HepG2 (cell line): ENCODE results near the gene MTX1. TPM values are rescaled to one million over a fixed set of nuclear protein-coding genes. Genes with fewer than 3 reads are reported as not detected.
A peak's percentile ranks its signal among the peaks of the same experiment; 100 is the strongest.

Source experiments
- ARNTL ChIP-seq: sonication (generic); formaldehyde crosslinking; IDR thresholded peaks from 2 replicates; pipeline ENCODE4 v1.4.0; 2020; ENCODE audit warnings: mild to moderate bottlenecking, missing genetic modification reagents
- BRD4 ChIP-seq: sonication (generic); formaldehyde crosslinking; IDR thresholded peaks from 2 replicates; pipeline ENCODE4 v1.4.0; 2020; ENCODE audit warnings: missing genetic modification reagents
- IRF9 ChIP-seq: sonication (generic); formaldehyde crosslinking; IDR thresholded peaks from 2 replicates; pipeline ENCODE4 v1.8.0; 2022; ENCODE audit warnings: missing genetic modification reagents, mild to moderate bottlenecking, borderline replicate concordance
- MYC ChIP-seq: sonication (generic); formaldehyde crosslinking; IDR thresholded peaks from 2 replicates; pipeline ENCODE4 v1.9.0; 2021; ENCODE audit warnings: missing genetic modification reagents, borderline replicate concordance
- NCOR1 ChIP-seq: fragments of 200-600 bp; sonication (generic); IDR thresholded peaks from 2 replicates; pipeline ENCODE4 v1.7.0; 2017; ENCODE audit warnings: antibody characterized with exemption, low read length, borderline replicate concordance
- NR2F6 ChIP-seq, 2 experiments: IDR thresholded peaks; 2 replicates each; pipeline ENCODE4 v1.6.1; 2016; ENCODE audit warnings: antibody characterized with exemption in 1 of 2, mild to moderate bottlenecking in 1 of 2
- RFXAP ChIP-seq: sonication (generic); formaldehyde crosslinking; IDR thresholded peaks from 2 replicates; pipeline ENCODE4 v1.4.0; 2020; ENCODE audit warnings: missing genetic modification reagents, borderline replicate concordance
- SP5 ChIP-seq: IDR thresholded peaks from 2 replicates; pipeline ENCODE4 v1.6.1; 2016; ENCODE audit warnings: low read depth, borderline replicate concordance
- SPEN ChIP-seq: sonication (generic); formaldehyde crosslinking; IDR thresholded peaks from 2 replicates; pipeline ENCODE4 v1.5.1; 2020; ENCODE audit warnings: low read depth, mild to moderate bottlenecking, missing genetic modification reagents
- TBX2 ChIP-seq: sonication (generic); formaldehyde crosslinking; IDR thresholded peaks from 2 replicates; pipeline ENCODE4 v1.5.0; 2020; ENCODE audit warnings: missing genetic modification reagents, mild to moderate bottlenecking, borderline replicate concordance
- ZFP36L2 ChIP-seq: sonication (generic); formaldehyde crosslinking; IDR thresholded peaks from 2 replicates; pipeline ENCODE4 v1.4.0; 2020; ENCODE audit warnings: missing genetic modification reagents
- ZFY ChIP-seq: sonication (generic); formaldehyde crosslinking; IDR thresholded peaks from 2 replicates; pipeline ENCODE4 v1.4.0; 2020; ENCODE audit warnings: missing genetic modification reagents
- ZNF766 ChIP-seq: sonication (generic); formaldehyde crosslinking; IDR thresholded peaks from 2 replicates; pipeline ENCODE4 v1.5.0; 2020; ENCODE audit warnings: missing genetic modification reagents, borderline replicate concordance
- ZNF788 ChIP-seq: sonication (generic); formaldehyde crosslinking; IDR thresholded peaks from 2 replicates; pipeline ENCODE4 v1.5.0; 2020; ENCODE audit warnings: mild to moderate bottlenecking, missing genetic modification reagents, borderline replicate concordance
- ZNF839 ChIP-seq: sonication (generic); formaldehyde crosslinking; IDR thresholded peaks from 2 replicates; pipeline ENCODE4 v1.4.0; 2020; ENCODE audit warnings: missing genetic modification reagents, mild to moderate bottlenecking, borderline replicate concordance
- polyA plus RNA-seq, 8 experiments: library from polyadenylated mRNA; depleted of rRNA in 3 of 8; stranded (reverse) in 7 of 8; unstranded in 1 of 8; fragments of >200 nt; fragmentation: Illumina TruSeq in 4 of 8; extraction: Trizol in 4 of 8; gene quantifications; 2 replicates each; pipeline versions ENCODE4 v1.2.1 to v1.2.3, GENCODE V29; 2011 to 2016; ENCODE audit warnings: low read depth in 4 of 8, missing spikeins in 1 of 8, mixed read lengths in 1 of 8; ENCODE audit not compliant: insufficient read depth in 1 of 8
- total RNA-seq, 5 experiments: library from RNA; depleted of rRNA; stranded (reverse); fragments of >200 nt; fragmentation: Illumina TruSeq; extraction: Trizol; gene quantifications; 2 replicates each; pipeline ENCODE4 v1.2.3, GENCODE V29; 2016; ENCODE audit warnings: low read depth in 1 of 5
- TF ChIP-seq, protein P1 (sequence below): IDR thresholded peaks from 2 replicates; pipeline ENCODE4 v1.6.1; 2016; ENCODE audit warnings: low read depth
- TF ChIP-seq, protein P2 (sequence below): sonication (generic); formaldehyde crosslinking; IDR thresholded peaks from 2 replicates; pipeline ENCODE4 v1.4.0; 2020; ENCODE audit warnings: missing genetic modification reagents, mild to moderate bottlenecking, borderline replicate concordance
- TF ChIP-seq, protein P3 (sequence below): sonication (generic); formaldehyde crosslinking; IDR thresholded peaks from 2 replicates; pipeline ENCODE4 v1.4.0; 2020; ENCODE audit warnings: missing genetic modification reagents
- TF ChIP-seq, protein P4 (sequence below): sonication (generic); formaldehyde crosslinking; IDR thresholded peaks from 2 replicates; pipeline ENCODE4 v1.5.0; 2020; ENCODE audit warnings: missing genetic modification reagents, mild to moderate bottlenecking, borderline replicate concordance

MTX1 gene
- total and polyA plus RNA-seq, 2 of the 13 experiments (the other 11 are each of a cell fraction or from before 2014, with no cell fraction given), result 64.5 to 72.6 TPM

DNA sequence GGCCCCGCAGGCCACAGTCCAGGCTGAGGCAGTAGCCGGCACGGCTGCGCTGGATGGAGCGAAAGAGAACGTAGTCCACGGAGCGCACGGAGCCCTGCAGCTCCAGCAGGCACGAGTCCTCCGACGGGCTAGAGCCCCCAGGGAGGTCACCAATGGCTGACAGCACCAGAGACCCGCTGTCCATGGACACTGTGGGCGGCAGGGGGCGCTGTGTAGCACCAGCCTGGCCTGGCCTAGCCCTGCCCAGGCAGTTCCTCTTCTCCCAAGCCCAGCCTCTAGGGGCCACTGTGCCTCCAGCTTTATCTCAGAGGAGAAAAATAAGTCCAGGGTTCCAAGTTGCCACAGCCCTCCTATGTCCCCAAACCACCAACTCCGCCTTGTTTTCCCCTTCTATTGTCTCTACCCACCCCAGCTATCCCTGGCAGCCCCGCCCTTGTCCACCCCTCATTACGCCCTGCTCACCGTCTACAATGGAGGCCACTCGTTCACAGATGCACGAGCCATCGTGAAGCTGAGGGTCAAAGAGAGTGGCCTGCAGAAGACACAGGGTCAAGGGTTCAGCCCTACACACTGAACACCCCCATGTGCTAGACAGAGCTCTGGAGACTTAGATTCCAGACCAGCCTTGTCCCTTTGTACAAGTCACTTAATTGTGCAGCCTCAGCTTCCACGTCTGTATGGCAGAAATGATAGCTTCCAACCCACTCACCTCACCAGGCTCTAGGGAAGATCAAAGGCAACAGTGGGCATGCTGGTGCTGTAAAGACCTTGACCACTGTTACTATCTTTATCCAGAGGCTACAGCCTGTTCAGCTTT lies 42.3 kb downstream of the MTX1 start (continued):
- peak; percentile 52; the same call in 1 of the 2 replicates for TF ChIP-seq IRF9 (CRISPR knock-in tag)
- TF ChIP-seq, protein P1, sequence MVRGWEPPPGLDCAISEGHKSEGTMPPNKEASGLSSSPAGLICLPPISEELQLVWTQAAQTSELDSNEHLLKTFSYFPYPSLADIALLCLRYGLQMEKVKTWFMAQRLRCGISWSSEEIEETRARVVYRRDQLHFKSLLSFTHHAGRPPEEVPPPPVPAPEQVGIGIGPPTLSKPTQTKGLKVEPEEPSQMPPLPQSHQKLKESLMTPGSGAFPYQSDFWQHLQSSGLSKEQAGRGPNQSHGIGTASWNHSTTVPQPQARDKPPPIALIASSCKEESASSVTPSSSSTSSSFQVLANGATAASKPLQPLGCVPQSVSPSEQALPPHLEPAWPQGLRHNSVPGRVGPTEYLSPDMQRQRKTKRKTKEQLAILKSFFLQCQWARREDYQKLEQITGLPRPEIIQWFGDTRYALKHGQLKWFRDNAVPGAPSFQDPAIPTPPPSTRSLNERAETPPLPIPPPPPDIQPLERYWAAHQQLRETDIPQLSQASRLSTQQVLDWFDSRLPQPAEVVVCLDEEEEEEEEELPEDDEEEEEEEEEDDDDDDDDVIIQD (CRISPR knock-in tag), result no peak
- TF ChIP-seq ZNF839 (CRISPR knock-in tag), result 0 out of 2 replicates have a peak, but pooled peaks have one; percentile 55
- TF ChIP-seq NR2F6 (IDR thresholded peaks at IDR 0.05), result peak; percentile 66
- peak; percentile 65 for TF ChIP-seq NR2F6 (CRISPR knock-in tag; IDR thresholded peaks at IDR 0.05)
- TF ChIP-seq, protein P2, sequence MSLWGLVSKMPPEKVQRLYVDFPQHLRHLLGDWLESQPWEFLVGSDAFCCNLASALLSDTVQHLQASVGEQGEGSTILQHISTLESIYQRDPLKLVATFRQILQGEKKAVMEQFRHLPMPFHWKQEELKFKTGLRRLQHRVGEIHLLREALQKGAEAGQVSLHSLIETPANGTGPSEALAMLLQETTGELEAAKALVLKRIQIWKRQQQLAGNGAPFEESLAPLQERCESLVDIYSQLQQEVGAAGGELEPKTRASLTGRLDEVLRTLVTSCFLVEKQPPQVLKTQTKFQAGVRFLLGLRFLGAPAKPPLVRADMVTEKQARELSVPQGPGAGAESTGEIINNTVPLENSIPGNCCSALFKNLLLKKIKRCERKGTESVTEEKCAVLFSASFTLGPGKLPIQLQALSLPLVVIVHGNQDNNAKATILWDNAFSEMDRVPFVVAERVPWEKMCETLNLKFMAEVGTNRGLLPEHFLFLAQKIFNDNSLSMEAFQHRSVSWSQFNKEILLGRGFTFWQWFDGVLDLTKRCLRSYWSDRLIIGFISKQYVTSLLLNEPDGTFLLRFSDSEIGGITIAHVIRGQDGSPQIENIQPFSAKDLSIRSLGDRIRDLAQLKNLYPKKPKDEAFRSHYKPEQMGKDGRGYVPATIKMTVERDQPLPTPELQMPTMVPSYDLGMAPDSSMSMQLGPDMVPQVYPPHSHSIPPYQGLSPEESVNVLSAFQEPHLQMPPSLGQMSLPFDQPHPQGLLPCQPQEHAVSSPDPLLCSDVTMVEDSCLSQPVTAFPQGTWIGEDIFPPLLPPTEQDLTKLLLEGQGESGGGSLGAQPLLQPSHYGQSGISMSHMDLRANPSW (CRISPR knock-in tag), result no peak
- TF ChIP-seq RFXAP (CRISPR knock-in tag), result peak; percentile 54; the same call in 1 of the 2 replicates
- 0 out of 2 replicates have a peak, but pooled peaks have one; percentile 8 for TF ChIP-seq SP5 (CRISPR knock-in tag)
- TF ChIP-seq, protein P3, sequence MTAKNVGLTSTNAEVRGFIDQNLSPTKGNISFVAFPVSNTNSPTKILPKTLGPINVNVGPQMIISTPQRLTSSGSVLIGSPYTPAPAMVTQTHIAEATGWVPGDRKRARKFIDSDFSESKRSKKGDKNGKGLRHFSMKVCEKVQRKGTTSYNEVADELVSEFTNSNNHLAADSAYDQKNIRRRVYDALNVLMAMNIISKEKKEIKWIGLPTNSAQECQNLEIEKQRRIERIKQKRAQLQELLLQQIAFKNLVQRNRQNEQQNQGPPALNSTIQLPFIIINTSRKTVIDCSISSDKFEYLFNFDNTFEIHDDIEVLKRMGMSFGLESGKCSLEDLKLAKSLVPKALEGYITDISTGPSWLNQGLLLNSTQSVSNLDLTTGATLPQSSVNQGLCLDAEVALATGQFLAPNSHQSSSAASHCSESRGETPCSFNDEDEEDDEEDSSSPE (CRISPR knock-in tag), result peak; percentile 7; the same call in 1 of the 2 replicates
- peak; percentile 39; the same call in 1 of the 2 replicates for TF ChIP-seq NCOR1
- peak; percentile 50 for TF ChIP-seq MYC (CRISPR knock-in tag)
- no peak; the same call in none of the 2 replicates for TF ChIP-seq BRD4
- peak; percentile 41; the same call in 1 of the 2 replicates for TF ChIP-seq TBX2 (CRISPR knock-in tag)
- TF ChIP-seq ZFP36L2 (CRISPR knock-in tag), result no peak
- no peak for TF ChIP-seq ARNTL (CRISPR knock-in tag)
- TF ChIP-seq, protein P4, sequence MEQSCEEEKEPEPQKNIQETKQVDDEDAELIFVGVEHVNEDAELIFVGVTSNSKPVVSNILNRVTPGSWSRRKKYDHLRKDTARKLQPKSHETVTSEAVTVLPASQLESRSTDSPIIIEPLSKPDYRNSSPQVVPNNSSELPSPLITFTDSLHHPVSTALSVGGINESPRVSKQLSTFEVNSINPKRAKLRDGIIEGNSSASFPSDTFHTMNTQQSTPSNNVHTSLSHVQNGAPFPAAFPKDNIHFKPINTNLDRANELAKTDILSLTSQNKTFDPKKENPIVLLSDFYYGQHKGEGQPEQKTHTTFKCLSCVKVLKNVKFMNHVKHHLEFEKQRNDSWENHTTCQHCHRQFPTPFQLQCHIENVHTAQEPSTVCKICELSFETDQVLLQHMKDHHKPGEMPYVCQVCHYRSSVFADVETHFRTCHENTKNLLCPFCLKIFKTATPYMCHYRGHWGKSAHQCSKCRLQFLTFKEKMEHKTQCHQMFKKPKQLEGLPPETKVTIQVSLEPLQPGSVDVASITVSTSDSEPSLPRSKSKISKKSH (CRISPR knock-in tag), result peak; percentile 20; the same call in 1 of the 2 replicates
- peak; percentile 22; the same call in 1 of the 2 replicates for TF ChIP-seq ZNF788
- peak; percentile 72; the same call in 1 of the 2 replicates for TF ChIP-seq ZNF766 (CRISPR knock-in tag)
- 0 out of 2 replicates have a peak, but pooled peaks have one; percentile 20 for TF ChIP-seq SPEN (CRISPR knock-in tag)
- peak; percentile 63 for TF ChIP-seq ZFY (CRISPR knock-in tag)
